NCI-H2171 (cell line): ENCODE measurements around the gene DNAJC6.

Source experiments
- DNase-seq: peaks from one replicate; lab custom pipeline; 2025; lab: John Stamatoyannopoulos, UW

DNAJC6 gene

DNA sequence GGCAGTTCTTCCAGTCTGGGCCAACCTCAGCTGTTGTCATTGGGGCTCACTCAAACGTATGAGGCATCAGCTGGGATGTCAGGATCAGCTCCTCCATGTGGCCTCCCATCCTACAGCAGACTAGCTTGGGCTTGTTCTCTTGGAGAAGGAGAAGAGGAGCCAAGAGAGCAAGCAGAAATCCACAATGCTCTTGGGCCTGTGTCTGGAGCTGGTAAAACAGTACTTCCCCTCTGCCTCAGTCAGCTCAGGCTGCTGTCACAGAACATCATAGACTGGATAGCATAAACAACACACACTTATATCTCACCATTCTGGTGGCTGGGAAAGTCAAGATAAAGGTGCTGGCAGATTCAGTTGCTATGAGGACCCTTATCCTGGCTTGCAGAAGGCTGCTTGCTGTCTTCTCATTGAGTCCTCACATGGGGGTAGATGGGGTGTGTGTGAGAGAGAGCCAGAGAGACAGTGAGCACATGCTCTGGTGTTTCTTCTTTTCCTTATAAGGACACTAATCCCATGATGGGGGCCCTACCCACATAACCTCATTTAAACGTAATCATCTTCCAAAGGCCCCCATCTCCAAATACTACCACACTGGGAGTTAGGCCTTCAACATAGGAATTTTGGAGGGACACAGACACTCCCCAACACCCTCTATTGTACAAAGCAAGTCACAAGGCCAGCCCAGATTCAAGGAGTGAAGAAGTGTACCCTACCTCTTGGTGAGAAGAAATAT lies 16.3 kb upstream of the DNAJC6 start:
- DNase-seq: no peak

- DNase-seq: no peak
These were observed 11.6 kb upstream of the DNAJC6 start for GRCh38 chr1:65297706-65298105.

GRCh38 chr1:65299328-65299727 lies 10.0 kb upstream of the DNAJC6 start:
- no peak for DNase-seq

GRCh38 chr1:65308781-65309303 lies 501 bp upstream of the DNAJC6 start:
- DNase-seq: no peak

GRCh38 chr1:65310078-65310587 lies 790 bp downstream of the DNAJC6 start:
- peak; percentile 81 for DNase-seq

DNA sequence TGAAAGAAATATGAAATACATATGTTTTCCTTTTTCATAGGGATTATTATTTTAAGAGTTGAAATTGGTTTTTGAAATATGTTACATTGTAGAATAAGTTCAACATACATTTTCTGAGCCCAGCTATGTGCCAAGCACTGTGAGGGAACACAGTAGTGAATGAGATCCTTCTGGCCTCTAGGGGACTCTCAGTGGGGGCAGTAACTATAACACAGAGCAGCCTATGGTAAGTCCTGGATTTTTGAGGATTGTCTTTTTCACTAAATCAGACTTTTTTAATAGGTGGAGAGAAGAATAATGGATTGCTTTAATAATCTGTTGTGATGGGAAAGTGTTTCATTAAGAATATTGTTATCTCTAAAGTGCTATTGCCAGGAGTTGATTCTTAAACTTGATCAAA lies 2.4 kb downstream of the DNAJC6 start:
- DNase-seq: no peak

DNA sequence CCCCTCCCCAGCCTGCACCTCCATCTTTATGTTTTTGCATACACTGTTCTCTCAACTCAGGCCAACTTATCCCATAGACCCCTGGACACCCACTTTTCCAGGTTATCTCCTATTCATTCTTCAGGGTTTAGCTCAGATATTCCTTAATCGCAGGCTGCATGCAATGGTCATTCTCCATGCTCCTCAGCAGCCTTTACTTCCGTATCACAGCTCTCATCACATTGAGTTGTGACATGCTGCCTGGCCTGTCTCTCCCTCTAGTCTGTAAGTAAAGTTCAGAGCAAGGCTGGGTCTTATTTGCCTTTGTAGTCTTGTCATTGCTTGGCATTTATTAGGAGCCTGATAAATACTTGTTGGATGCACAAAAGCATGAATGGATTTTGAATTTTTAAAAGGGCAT lies 6.9 kb downstream of the DNAJC6 start:
- no peak for DNase-seq

GRCh38 chr1:65317866-65318653 lies 8.7 kb downstream of the DNAJC6 start:
- DNase-seq: peak; percentile 77

GRCh38 chr1:65319141-65319540 lies 9.8 kb downstream of the DNAJC6 start:
- no peak for DNase-seq

GRCh38 chr1:65319754-65320153 lies 10.4 kb downstream of the DNAJC6 start:
- DNase-seq: no peak

GRCh38 chr1:65321879-65322278 lies 12.5 kb downstream of the DNAJC6 start:
- no peak for DNase-seq

DNA sequence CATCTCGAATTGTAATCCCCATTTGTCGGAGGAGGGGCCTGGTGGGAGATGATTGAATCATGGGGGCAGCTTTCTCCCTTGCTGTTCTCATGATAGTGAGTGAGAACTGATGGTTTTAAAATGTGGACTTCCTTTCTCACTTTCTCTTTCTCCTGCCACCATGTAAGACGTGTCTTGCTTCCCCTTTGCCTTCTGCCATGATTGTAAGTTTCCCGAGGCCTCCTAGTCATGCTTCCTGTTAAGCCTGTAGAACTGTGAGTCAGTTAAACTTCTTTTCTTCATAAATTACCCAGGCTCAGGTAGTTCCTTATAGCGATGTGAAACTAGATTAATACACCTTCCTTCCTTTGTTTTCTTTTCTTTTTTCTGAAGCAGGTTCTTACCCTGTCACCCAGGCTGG lies 13.9 kb downstream of the DNAJC6 start:
- no peak for DNase-seq

- no peak for DNase-seq
These were observed 20.7 kb downstream of the DNAJC6 start for GRCh38 chr1:65330021-65330420.

DNA sequence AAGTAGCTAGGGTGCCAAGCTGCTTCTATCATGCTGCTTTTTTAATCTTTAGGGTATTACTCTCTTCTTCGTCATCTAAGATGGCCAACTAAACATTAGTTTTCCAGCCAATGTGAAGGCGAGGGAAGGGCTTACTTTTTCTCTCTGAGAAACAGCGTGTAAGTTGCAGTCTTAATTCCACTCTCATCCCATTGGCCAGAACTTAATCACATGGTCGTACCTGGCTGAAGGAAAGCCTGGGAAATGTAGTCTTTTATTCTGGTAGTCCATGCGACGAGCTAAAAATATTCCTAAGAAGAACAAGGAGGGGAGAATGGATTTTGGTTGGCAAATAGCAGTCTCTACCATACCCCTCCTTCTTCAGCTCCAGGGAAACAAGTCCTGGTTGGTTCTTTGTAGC lies 21.5 kb downstream of the DNAJC6 start:
- DNase-seq: no peak

DNA sequence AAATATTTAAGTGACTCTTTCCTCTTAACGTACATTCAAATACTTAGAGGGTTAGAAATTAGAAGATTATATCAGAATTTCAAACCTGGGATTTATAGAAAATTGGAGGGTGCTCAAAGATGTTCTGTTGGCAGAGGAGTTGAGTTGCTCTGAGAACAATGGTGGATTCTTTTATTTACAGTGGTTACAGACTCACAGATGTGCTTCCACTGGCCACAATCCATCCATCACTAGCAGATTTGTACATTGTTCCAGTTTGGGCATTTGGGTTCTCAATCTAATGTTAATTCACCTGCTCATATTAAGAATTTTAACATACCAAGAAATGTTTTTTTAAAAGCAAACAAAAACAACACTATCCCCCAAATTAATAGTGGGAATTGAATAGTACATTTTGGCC lies 23.5 kb downstream of the DNAJC6 start:
- DNase-seq: no peak

DNA sequence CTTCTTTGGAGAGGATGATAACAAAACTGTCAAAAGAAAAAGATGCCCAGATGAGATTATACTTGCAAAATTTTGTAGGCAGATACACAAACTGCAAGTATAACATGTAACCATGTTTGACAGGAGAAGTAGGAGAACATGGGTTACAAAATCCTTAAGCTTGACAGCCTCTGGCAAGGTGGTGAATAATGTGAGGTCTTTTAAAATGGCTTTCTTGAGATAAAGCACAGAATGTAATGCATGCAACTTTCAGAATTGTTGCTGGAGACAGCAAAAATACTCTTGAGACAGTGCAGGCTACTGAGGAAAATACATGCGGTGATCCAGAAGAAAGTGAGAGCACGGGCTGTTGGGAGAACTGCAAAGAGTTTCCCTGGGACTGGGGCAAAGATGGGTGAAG lies 24.7 kb downstream of the DNAJC6 start:
- no peak for DNase-seq

DNA sequence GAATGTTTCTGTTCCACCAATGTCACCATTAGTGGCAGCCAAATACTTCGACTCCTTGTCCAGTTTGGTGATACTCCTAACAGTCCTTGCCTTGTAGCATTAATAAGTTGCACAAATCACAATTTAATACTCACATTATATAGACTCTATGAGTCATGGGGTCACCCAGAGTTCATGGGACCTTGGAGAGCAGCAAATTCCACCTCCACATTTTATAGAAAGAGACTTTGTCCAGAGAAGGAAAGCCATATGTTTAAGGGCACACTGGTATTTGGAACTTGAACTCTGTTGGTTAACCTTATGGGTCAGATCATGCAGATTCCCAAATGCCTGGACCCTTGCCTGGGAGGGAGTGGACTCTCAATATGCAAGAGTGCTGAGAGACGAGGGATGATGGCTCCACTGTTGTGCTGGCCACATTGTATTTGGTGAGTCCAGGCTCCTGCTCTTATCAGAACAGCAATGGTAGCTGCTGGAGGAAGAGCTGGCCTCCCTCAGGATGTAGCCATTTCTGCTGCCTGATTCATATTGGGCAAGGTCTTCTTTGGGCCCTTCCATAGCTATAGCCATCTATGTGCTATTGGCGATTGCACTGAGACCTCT lies 30.6 kb downstream of the DNAJC6 start:
- DNase-seq: no peak

DNA sequence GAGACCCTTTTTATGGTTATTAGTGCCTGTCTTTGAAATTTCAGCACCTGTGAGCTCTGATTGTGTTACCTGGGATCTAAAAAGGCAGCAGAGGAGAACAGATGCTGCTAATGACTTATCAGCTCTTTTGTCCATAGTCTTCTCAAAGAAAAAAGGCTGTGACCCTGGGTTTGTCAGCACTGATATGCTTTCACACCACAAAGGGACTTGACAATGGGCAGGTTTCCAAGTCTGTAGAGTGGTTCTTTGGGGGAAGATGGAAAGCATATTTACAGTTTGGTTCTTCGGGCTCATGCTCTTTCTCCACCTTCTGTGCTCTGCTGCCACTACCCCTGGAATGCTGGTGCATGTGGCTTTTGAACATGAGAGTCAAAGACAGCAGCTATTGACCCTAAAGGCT lies 32.0 kb downstream of the DNAJC6 start:
- DNase-seq: no peak

DNA sequence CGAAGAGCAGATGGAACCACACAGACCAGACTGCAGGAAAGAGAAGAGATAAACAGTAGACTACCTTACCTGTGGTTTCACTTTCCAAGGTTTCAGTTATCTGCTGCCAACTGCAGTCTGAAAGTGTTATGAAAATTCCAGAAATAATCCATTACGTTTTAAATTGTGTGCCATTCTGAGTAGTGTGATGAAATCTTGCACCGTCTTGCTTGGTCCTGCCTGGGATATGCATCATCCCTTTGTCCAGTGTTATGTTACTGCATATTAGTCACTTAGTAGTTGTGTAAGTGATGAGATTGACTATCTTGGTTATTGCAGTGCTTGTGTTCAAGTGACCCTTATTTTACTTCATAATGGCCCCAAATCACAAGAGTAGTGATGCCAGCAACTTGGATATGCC lies 33.9 kb downstream of the DNAJC6 start:
- DNase-seq: no peak

- no peak for DNase-seq
These were observed 35.0 kb downstream of the DNAJC6 start for GRCh38 chr1:65344171-65344814.

GRCh38 chr1:65346190-65346589 lies 36.8 kb downstream of the DNAJC6 start:
- no peak for DNase-seq

DNA sequence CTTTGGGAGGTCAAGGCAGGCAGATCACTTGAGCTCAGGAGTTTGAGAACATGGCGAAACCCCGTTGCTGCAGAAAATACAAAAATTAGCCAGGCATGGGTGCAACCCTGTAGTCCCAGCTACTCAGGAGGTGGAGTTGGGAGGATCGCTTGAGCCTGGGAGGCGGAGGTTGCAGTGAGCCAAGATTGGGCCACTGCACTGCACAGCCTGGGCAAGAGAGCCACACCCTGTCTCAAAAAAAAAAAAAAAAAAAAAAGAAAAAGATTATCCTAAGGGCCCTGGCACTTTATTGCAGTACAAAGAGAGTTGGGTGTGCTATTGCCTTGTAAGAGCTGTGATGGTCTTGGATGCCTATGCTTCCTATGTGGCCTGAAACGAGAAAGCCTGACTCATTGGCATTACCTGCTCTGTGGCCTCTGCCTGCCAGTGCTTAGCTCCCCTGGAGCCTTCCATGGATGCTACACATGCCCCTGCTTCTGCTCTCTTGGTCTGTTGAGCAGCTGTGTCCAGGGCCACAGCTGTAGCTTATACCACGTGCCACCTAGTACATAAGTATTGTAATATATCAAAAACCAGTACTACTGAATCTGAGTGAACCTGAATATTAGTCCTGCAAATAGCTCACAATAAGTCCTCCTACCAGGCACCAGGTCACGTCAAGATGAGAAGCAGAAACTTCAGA lies 45.8 kb downstream of the DNAJC6 start:
- DNase-seq: no peak
